ENCODE results near the gene UBL5.

The UBL5 gene

GRCh38 chr19:9849791-9850190 is 22.1 kb downstream of the UBL5 start:
- Histone ChIP-seq H3F3A (ENCODE audit: insufficient read depth, low read length) (no peaks in the 10 kb centered on the region), H3K4me3 (ENCODE audit: low read depth, low read length, poor library complexity, severe bottlenecking) (no peak overlapping the region), H2AFZ (ENCODE audit: low read length) (no peak overlapping the region), H3K9ac (ENCODE audit: low read length) (no peak overlapping the region), H3K4me2 (ENCODE audit: low read length) (no peak overlapping the region), H3K4me1 (ENCODE audit: insufficient read depth, low read length, severe bottlenecking) (no peaks in the 10 kb centered on the region), H3K36me3 (ENCODE audit: insufficient read depth, low read length) (peaks cover 38% of the 10 kb centered on the region), H4K20me1 (ENCODE audit: insufficient read depth, low read length) (no peaks in the 10 kb centered on the region), H3K9me2 (ENCODE audit: low read depth, low read length) (no peaks in the 10 kb centered on the region), H3K27me3 (ENCODE audit: insufficient read depth, low read length) (no peaks in the 10 kb centered on the region), H3K79me2 (ENCODE audit: insufficient read depth, low read length) (no peaks in the 10 kb centered on the region), H3K9me3 (ENCODE audit: low read length) (no peaks in the 10 kb centered on the region), H3K27ac (ENCODE audit: low read depth, low read length, poor library complexity, severe bottlenecking) (no peak overlapping the region)
- no peak for TF ChIP-seq CTCF (IDR thresholded peaks at IDR 0.05; ENCODE audit: low read length)
- TF ChIP-seq EZH2 (IDR thresholded peaks at IDR 0.05; ENCODE audit: borderline replicate concordance, low read length), result no peak

GRCh38 chr19:9850235-9850959 is 22.7 kb downstream of the UBL5 start:
- Histone ChIP-seq H3K9me3 (ENCODE audit: low read length) (no peaks in the 10 kb centered on the region), H4K20me1 (ENCODE audit: insufficient read depth, low read length) (no peaks in the 10 kb centered on the region), H3F3A (ENCODE audit: insufficient read depth, low read length) (no peaks in the 10 kb centered on the region), H3K79me2 (ENCODE audit: insufficient read depth, low read length) (no peaks in the 10 kb centered on the region), H3K9ac (ENCODE audit: low read length) (no peak overlapping the region), H3K4me1 (ENCODE audit: insufficient read depth, low read length, severe bottlenecking) (no peaks in the 10 kb centered on the region), H2AFZ (ENCODE audit: low read length) (no peak overlapping the region), H3K4me3 (ENCODE audit: low read depth, low read length, poor library complexity, severe bottlenecking) (no peak overlapping the region), H3K36me3 (ENCODE audit: insufficient read depth, low read length) (peaks cover 32% of the 10 kb centered on the region), H3K4me2 (ENCODE audit: low read length) (no peak overlapping the region), H3K27ac (ENCODE audit: low read depth, low read length, poor library complexity, severe bottlenecking) (no peak overlapping the region), H3K27me3 (ENCODE audit: insufficient read depth, low read length) (no peaks in the 10 kb centered on the region), H3K9me2 (ENCODE audit: low read depth, low read length) (no peaks in the 10 kb centered on the region)
- TF ChIP-seq CTCF (IDR thresholded peaks at IDR 0.05; ENCODE audit: low read length) (no peak), EZH2 (IDR thresholded peaks at IDR 0.05; ENCODE audit: borderline replicate concordance, low read length) (no peak)

GRCh38 chr19:9854282-9854846 is 26.6 kb downstream of the UBL5 start:
- no peak for TF ChIP-seq EZH2 (IDR thresholded peaks at IDR 0.05; ENCODE audit: borderline replicate concordance, low read length)
- TF ChIP-seq CTCF (IDR thresholded peaks at IDR 0.05; ENCODE audit: low read length), result no peak
- no peaks in the 10 kb centered on the region for H3K36me3 ChIP-seq (ENCODE audit: insufficient read depth, low read length)
- no peaks in the 10 kb centered on the region for H3K4me1 ChIP-seq (ENCODE audit: insufficient read depth, low read length, severe bottlenecking)
- H3K4me3 ChIP-seq (ENCODE audit: low read depth, low read length, poor library complexity, severe bottlenecking), result no peak overlapping the region
- no peaks in the 10 kb centered on the region for H3K9me2 ChIP-seq (ENCODE audit: low read depth, low read length)
- no peak overlapping the region for H3K9ac ChIP-seq (ENCODE audit: low read length)
- no peak overlapping the region for H3K4me2 ChIP-seq (ENCODE audit: low read length)
- no peak overlapping the region for H2AFZ ChIP-seq (ENCODE audit: low read length)
- no peak overlapping the region for H3K27ac ChIP-seq (ENCODE audit: low read depth, low read length, poor library complexity, severe bottlenecking)
- no peaks in the 10 kb centered on the region for H3F3A ChIP-seq (ENCODE audit: insufficient read depth, low read length)
- H3K79me2 ChIP-seq (ENCODE audit: insufficient read depth, low read length), result no peaks in the 10 kb centered on the region
- no peaks in the 10 kb centered on the region for H3K27me3 ChIP-seq (ENCODE audit: insufficient read depth, low read length)
- H4K20me1 ChIP-seq (ENCODE audit: insufficient read depth, low read length), result no peaks in the 10 kb centered on the region
- H3K9me3 ChIP-seq (ENCODE audit: low read length), result no peaks in the 10 kb centered on the region
